HS-27A (cell line): Measurements from ENCODE around the gene RAB11A.
A peak's percentile ranks its signal among the peaks of the same experiment; 100 is the strongest.

Experiments used
- DNase-seq: peaks from one replicate; pipeline ENCODE4 v3.0.0-alpha.2; 2012; ENCODE audit warnings: low read depth, missing footprints

RAB11A gene

DNA sequence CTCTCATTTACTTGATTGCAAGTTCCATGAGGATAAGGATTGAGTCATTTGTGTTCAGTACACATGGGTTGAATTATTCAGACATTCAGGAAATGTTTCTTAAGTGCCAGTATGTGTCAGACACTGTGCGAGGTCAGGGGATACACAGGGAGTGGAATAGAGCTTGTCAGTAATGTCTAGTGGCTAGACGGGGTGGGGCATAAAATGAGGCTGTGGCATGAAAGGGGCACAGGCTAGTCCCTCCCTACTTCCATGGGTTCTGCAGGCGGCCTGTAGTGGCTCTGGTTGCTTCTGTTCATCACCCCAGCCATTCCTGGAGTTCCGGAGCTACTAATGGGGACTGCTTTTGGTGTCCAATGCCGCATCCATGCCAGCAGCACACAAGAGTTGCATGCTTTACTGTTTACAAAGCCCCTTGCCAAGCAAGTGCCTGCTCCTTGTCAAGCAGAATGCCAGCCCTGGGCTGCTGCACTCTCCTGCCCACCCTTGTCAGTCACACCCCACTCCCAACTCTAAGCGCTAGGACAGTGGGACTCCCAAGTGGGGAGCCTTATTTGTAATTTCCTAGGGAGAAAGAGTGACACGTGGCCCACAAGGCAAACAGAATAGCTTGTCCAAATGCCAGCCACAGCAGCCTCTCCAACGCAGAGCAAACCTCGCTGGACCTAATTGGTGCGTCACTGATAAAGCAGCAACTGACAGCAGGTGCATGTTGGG, 70.8 kb downstream of the RAB11A start:
- peak; percentile 52 for DNase-seq

- no peak for DNase-seq
These were observed 71.3 kb downstream of the RAB11A start for GRCh38 chr15:65940618-65940909.
